Liver (tissue), 9 donors: ENCODE measurements around the gene IGSF22. TPM values are rescaled to one million over a fixed set of nuclear protein-coding genes. Genes with fewer than 3 reads are reported as not detected.

Experiments used
- DNase-seq: peaks from one replicate; pipeline ENCODE4 v3.0.0-alpha.2; 2017; ENCODE audit warnings: low spot score
- H3K27ac ChIP-seq, 2 donors: one replicate each; pipeline ENCODE4 v1.7.0; 2013; ENCODE audit warnings: inconsistent platforms in 2 of 2, low read length in 2 of 2, control low read depth in 1 of 2, low read depth in 1 of 2, mild to moderate bottlenecking in 1 of 2
- H3K27me3 ChIP-seq, 4 donors: one replicate each; pipeline versions ENCODE4 v1.6.1 to v1.7.0; 2013; ENCODE audit warnings: low read length in 3 of 4, inconsistent platforms in 1 of 4, mild to moderate bottlenecking in 1 of 4, moderate library complexity in 1 of 4; ENCODE audit not compliant: control insufficient read depth in 4 of 4, insufficient read depth in 4 of 4
- H3K36me3 ChIP-seq, 4 donors: one replicate each; pipeline versions ENCODE4 v1.6.1 to v1.7.0; 2013; ENCODE audit warnings: low read length in 3 of 4, mild to moderate bottlenecking in 3 of 4, low read depth in 1 of 4, moderate library complexity in 1 of 4; ENCODE audit not compliant: control insufficient read depth in 4 of 4, insufficient read depth in 3 of 4
- H3K4me1 ChIP-seq, 4 donors: one replicate each; pipeline versions ENCODE4 v1.6.1 to v1.7.0; 2013; ENCODE audit warnings: low read length in 3 of 4, mild to moderate bottlenecking in 3 of 4, moderate library complexity in 1 of 4; ENCODE audit not compliant: control insufficient read depth in 4 of 4, insufficient read depth in 4 of 4
- H3K4me3 ChIP-seq, 3 donors: one replicate each; pipeline versions ENCODE4 v1.6.1 to v1.7.0; 2013; ENCODE audit warnings: low read length in 3 of 3, control low read depth in 1 of 3, low read depth in 1 of 3, mild to moderate bottlenecking in 1 of 3
- H3K9ac ChIP-seq, 2 donors: one replicate each; pipeline ENCODE4 v1.7.0; 2013; ENCODE audit warnings: low read length in 2 of 2, mild to moderate bottlenecking in 2 of 2, moderate library complexity in 2 of 2, control low read depth in 1 of 2, low read depth in 1 of 2
- H3K9me3 ChIP-seq, 4 donors: one replicate each; pipeline versions ENCODE4 v1.6.1 to v1.7.0; 2013; ENCODE audit warnings: low read length in 3 of 4; ENCODE audit not compliant: control insufficient read depth in 4 of 4
- EGR1 ChIP-seq, 2 donors: IDR thresholded peaks; 2 replicates each; pipeline ENCODE4 v1.6.1; 2016 to 2018; ENCODE audit warnings: antibody characterized with exemption in 2 of 2, low read depth in 2 of 2
- FOXA1 ChIP-seq: IDR thresholded peaks from 2 replicates; pipeline ENCODE4 v1.6.1; 2016; ENCODE audit warnings: antibody characterized with exemption
- FOXA2 ChIP-seq: IDR thresholded peaks from 2 replicates; pipeline ENCODE4 v1.6.1; 2016; ENCODE audit warnings: antibody characterized with exemption
- GABPA ChIP-seq, 2 donors: IDR thresholded peaks in 1 of 2; conservative IDR thresholded peaks in 1 of 2; 2 replicates each; pipeline ENCODE4 v1.6.1; 2016; ENCODE audit warnings: antibody characterized with exemption in 2 of 2, mild to moderate bottlenecking in 1 of 2, moderate library complexity in 1 of 2
- HNF4G ChIP-seq: IDR thresholded peaks from 2 replicates; pipeline ENCODE4 v1.6.1; 2016; ENCODE audit warnings: antibody characterized with exemption
- JUND ChIP-seq, 2 donors: IDR thresholded peaks; 2 replicates each; pipeline ENCODE4 v1.6.1; 2016; ENCODE audit warnings: antibody characterized with exemption in 2 of 2
- NR2F2 ChIP-seq: IDR thresholded peaks from 2 replicates; pipeline ENCODE4 v1.6.1; 2016; ENCODE audit warnings: antibody characterized with exemption
- RAD21 ChIP-seq, 2 donors: IDR thresholded peaks; 2 replicates each; pipeline ENCODE4 v1.6.1; 2016; ENCODE audit warnings: antibody characterized with exemption in 2 of 2, mild to moderate bottlenecking in 2 of 2
- SP1 ChIP-seq: IDR thresholded peaks from 2 replicates; pipeline ENCODE4 v1.6.1; 2018; ENCODE audit warnings: antibody characterized with exemption, mild to moderate bottlenecking
- YY1 ChIP-seq: IDR thresholded peaks from 2 replicates; pipeline ENCODE4 v1.6.1; 2016; ENCODE audit warnings: antibody characterized with exemption, mild to moderate bottlenecking
- WGBS: extraction: QIAGEN DNeasy Blood & Tissue Kit; methylation state at CpG from one replicate; pipeline ENCODE4 v1.1.7; 2013; 5-methylcytosine and 5-hydroxymethylcytosine counted together
- polyA plus RNA-seq, 2 donors: library from polyadenylated mRNA; stranded (reverse) in 1 of 2; unstranded in 1 of 2; fragments of 200-250 nt in 1 of 2; fragments of >200 nt in 1 of 2; fragmentation: Nextera tagmentation in 1 of 2; extraction: Ambion mirVana in 1 of 2; gene quantifications; one replicate each; pipeline versions ENCODE4 v1.2.1 to v1.2.3, GENCODE V29; 2013 to 2015
- total RNA-seq, 2 donors: library from RNA; depleted of rRNA; stranded (reverse); fragments of >200 nt; gene quantifications; one replicate each; pipeline ENCODE4 v1.2.3, GENCODE V29; 2014
- TF ChIP-seq, protein P1 (sequence below): IDR thresholded peaks from 2 replicates; pipeline ENCODE4 v1.6.1; 2016; ENCODE audit warnings: antibody characterized with exemption
- TF ChIP-seq, protein P2 (sequence below): IDR thresholded peaks from 2 replicates; pipeline ENCODE4 v1.6.1; 2016; ENCODE audit warnings: antibody characterized with exemption
- TF ChIP-seq, protein P3 (sequence below): fragments of 150-350 bp; IDR thresholded peaks from 2 replicates; pipeline ENCODE4 v1.5.1; 2017; ENCODE audit warnings: improper control_type of control experiment, low read depth, low read length; ENCODE audit not compliant: missing input control
- TF ChIP-seq, protein P4 (sequence below): IDR thresholded peaks from 2 replicates; pipeline ENCODE4 v1.6.1; 2016; ENCODE audit warnings: antibody characterized with exemption
- donor health status: healthy.
- donor health status: healthy.
- donor health status: healthy.
- donor health status: healthy.
- donor health status: healthy.

The IGSF22 gene
- total and polyA plus RNA-seq, 4 donors = 0.12 to 0.26 TPM; not detected in 2

DNA sequence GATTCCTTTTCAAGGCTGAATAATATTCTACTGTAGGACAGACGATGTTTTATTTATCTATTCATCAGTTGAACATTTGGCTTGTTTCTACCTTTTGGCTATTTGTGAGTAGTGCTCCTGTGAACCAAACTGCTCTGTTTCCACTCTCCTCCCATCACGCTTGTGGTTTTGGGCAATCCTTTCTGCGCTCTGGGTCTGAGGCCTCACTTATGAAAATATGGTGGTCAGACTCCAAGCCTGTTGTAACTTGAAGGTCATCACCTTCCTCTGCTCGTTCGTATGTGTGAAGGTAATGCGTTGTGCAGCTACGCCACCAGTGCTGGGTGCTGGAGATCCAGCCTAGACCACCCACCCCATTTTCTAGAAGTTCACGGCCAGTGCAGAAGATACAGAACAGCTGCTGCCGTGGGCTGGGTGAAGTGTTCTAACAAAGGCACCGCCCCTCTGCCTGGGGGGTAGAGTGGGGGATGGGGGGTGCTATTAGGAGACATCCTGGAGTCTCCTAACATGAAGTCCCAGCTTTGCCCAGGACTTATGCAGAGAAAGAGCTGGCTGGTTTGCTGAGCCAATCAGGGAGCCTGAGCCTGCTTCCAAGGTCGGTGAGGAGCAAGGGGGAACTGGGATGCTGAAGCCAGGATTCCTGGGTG lies 44.6 kb upstream of the IGSF22 start:
- Histone ChIP-seq H3K4me3 (no peak overlapping the region), H3K27ac (no peak overlapping the region), H3K9ac (no peak overlapping the region), H3K9me3 (no peaks in the 10 kb centered on the region), H3K36me3 (no peaks in the 10 kb centered on the region), H3K4me1 (no peaks in the 10 kb centered on the region), H3K27me3 (no peaks in the 10 kb centered on the region)
- DNase-seq = no peak
- TF ChIP-seq JUND (IDR thresholded peaks at IDR 0.05) (no peak), SP1 (no peak), FOXA2 (no peak), HNF4G (no peak), YY1 (no peak), NR2F2 (no peak), EGR1 (IDR thresholded peaks at IDR 0.05; ENCODE audit: low read depth in 2 of 2) (no peak)
- TF ChIP-seq, protein P1, sequence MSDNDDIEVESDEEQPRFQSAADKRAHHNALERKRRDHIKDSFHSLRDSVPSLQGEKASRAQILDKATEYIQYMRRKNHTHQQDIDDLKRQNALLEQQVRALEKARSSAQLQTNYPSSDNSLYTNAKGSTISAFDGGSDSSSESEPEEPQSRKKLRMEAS = no peak
- TF ChIP-seq, protein P2, sequence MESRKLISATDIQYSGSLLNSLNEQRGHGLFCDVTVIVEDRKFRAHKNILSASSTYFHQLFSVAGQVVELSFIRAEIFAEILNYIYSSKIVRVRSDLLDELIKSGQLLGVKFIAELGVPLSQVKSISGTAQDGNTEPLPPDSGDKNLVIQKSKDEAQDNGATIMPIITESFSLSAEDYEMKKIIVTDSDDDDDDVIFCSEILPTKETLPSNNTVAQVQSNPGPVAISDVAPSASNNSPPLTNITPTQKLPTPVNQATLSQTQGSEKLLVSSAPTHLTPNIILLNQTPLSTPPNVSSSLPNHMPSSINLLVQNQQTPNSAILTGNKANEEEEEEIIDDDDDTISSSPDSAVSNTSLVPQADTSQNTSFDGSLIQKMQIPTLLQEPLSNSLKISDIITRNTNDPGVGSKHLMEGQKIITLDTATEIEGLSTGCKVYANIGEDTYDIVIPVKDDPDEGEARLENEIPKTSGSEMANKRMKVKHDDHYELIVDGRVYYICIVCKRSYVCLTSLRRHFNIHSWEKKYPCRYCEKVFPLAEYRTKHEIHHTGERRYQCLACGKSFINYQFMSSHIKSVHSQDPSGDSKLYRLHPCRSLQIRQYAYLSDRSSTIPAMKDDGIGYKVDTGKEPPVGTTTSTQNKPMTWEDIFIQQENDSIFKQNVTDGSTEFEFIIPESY = no peak
- TF ChIP-seq, protein P3, sequence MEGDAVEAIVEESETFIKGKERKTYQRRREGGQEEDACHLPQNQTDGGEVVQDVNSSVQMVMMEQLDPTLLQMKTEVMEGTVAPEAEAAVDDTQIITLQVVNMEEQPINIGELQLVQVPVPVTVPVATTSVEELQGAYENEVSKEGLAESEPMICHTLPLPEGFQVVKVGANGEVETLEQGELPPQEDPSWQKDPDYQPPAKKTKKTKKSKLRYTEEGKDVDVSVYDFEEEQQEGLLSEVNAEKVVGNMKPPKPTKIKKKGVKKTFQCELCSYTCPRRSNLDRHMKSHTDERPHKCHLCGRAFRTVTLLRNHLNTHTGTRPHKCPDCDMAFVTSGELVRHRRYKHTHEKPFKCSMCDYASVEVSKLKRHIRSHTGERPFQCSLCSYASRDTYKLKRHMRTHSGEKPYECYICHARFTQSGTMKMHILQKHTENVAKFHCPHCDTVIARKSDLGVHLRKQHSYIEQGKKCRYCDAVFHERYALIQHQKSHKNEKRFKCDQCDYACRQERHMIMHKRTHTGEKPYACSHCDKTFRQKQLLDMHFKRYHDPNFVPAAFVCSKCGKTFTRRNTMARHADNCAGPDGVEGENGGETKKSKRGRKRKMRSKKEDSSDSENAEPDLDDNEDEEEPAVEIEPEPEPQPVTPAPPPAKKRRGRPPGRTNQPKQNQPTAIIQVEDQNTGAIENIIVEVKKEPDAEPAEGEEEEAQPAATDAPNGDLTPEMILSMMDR = no peak
- WGBS = 80% methylated on average over 11 of the region's 11 CpGs

DNA sequence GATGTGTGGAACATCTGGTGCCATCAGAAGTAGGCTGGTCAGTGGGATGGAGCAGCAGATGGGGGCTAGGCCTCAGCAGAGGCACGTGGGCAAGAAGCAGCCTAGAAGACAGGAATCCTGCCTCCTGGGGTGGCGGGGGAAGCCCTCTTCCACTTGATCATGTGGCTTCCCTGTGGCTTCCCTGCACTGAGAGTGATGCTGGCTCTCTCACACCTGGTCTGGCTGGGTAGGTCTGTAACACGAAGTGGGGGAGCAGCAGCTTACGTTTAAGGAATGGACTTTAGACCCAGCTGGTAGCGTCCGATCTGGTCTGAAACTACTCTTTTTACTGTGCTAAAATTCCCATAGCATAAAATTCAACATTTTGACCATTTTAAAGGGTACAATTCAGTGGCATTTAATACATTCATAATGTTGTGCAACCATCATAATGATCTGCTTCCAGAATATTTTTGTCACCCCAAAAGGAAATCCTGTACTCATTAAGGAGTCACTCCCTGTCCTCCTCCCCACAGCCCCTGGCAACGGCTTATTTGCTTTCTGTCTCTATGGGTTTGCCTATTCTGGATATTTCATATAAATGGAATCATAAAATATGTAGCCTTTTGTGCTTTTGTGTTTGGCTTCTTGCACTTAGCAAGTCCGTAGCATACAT lies 43.9 kb upstream of the IGSF22 start:
- no peak for DNase-seq

More for the DNA sequence above, 43.9 kb upstream of the IGSF22 start:
- Histone ChIP-seq H3K9me3 (no peaks in the 10 kb centered on the region), H3K4me3 (no peak overlapping the region), H3K9ac (no peak overlapping the region), H3K27ac (no peak overlapping the region), H3K4me1 (no peaks in the 10 kb centered on the region), H3K27me3 (no peaks in the 10 kb centered on the region), H3K36me3 (no peaks in the 10 kb centered on the region)
- no peak for TF ChIP-seq EGR1 (IDR thresholded peaks at IDR 0.05; ENCODE audit: low read depth in 2 of 2)
- TF ChIP-seq, protein P1 = no peak
- TF ChIP-seq, protein P3 = no peak
- no peak for TF ChIP-seq SP1
- TF ChIP-seq, protein P4, sequence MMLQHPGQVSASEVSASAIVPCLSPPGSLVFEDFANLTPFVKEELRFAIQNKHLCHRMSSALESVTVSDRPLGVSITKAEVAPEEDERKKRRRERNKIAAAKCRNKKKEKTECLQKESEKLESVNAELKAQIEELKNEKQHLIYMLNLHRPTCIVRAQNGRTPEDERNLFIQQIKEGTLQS = no peak
- TF ChIP-seq FOXA2 = no peak
- no peak for TF ChIP-seq NR2F2
- TF ChIP-seq, protein P2 = no peak
- TF ChIP-seq JUND (IDR thresholded peaks at IDR 0.05) = no peak
- no peak for TF ChIP-seq FOXA1
- no peak for TF ChIP-seq RAD21 (IDR thresholded peaks at IDR 0.05)
- no peak for TF ChIP-seq HNF4G
- no peak for TF ChIP-seq GABPA (IDR thresholded peaks at IDR 0.05 in 1 of 2, conservative IDR thresholded peaks at IDR 0.05 in 1 of 2)
- TF ChIP-seq YY1 = no peak
- WGBS = 50% methylated on average over 8 of the region's 8 CpGs
